ENCODE results near the gene CDV3. TPM values are rescaled to one million over a fixed set of nuclear protein-coding genes. Genes with fewer than 3 reads are reported as not detected.
"Not testable (repeated sequence)": the region's sequence is repeated elsewhere in the genome, so short reads cannot be mapped to it uniquely, and the experiment has no call there.

CDV3 gene, protein sequence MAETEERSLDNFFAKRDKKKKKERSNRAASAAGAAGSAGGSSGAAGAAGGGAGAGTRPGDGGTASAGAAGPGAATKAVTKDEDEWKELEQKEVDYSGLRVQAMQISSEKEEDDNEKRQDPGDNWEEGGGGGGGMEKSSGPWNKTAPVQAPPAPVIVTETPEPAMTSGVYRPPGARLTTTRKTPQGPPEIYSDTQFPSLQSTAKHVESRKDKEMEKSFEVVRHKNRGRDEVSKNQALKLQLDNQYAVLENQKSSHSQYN
- total RNA-seq (2014; rRNA removed; shearing (Covaris generic)): 179 and 180 TPM in 2 replicates

DNA sequence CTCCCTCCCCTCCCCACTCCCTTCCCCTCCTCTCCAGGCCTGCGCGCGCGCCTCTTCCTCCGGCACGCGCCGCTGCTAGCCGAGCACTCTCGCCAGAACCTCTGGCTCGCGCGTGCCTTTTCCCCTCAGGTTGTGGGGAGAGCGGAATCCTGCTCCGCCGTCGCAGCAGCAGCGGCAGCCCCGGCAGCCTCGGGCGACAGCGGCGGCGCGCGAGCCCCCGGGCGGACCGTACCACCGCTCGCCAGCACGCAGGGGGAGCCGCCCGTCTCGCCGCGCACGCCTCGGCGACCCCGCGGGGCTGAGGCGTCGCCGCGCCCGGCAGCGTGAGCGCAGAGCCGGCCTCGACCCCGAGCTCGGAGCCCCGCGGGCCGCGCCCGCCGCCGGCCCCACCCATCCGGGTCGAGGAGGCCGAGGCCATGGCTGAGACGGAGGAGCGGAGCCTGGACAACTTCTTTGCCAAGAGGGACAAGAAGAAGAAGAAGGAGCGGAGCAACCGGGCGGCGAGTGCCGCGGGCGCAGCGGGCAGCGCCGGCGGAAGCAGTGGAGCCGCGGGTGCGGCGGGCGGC is at the start of gene CDV3:
Gene CDV3 (plus strand): TSS at position 58 of the 566 bp plus-strand sequence. CDS start 359 bp downstream, at position 417.
- H3K27me3 ChIP-seq: no peaks in the 10 kb centered on the region
- H3K27ac ChIP-seq: peak within 1 kb of the TSS; percentile 55
- H3K4me1 ChIP-seq: peaks cover 27% of the 10 kb centered on the region
- no peak for DNase-seq
- no peaks in the 10 kb centered on the region for H3K9me3 ChIP-seq (replicated peaks)
- H3K4me3 ChIP-seq: peak within 1 kb of the TSS; percentile 91
- H3K36me3 ChIP-seq: peaks cover 34% of the 10 kb centered on the region

DNA sequence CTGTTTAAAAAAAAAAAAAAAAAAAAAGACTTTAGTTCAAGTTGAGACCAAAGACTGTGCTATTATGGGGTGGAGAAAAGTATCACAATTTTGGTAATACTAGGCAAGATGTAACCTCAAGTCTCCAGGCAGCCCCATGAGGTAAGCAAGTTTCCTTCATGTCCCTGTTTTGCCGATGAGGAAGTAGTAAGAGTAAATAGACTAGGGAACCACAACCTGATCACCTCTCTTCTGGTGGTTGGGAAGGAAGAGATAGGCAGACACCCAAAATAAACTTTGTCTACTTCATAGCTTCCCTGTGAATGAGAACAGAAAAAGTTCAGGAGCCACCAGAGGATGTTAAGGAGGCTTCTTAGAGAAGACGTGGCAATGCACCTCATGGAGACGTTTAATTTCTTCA is 49.7 kb upstream of the CDV3 start:
- not testable (repeated sequence) for H3K36me3 ChIP-seq; H3K9me3 ChIP-seq (replicated peaks); H3K4me1 ChIP-seq; H3K27me3 ChIP-seq; H3K4me3 ChIP-seq; DNase-seq; H3K27ac ChIP-seq

DNA sequence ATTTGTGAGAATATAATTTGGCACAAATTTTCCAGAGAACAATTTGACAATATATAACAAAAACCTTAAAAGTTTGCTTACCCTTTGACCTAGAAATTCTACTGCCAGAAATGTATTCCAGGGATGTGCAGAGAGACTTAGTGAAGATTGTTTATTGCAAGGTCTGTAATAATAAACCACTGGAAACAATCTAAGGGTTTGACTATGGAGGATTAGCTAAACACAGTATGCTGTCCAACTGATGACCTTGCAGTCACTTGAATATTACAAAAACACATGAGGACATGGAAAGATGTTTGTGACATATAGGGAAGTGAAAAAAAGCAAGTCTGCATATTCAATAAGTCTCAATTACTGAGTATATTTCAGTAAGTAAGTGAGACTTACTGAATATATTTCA is 48.1 kb upstream of the CDV3 start:
- Histone ChIP-seq H3K36me3 (no peaks in the 10 kb centered on the region), H3K27me3 (no peaks in the 10 kb centered on the region), H3K9me3 (replicated peaks) (peaks cover 5% of the 10 kb centered on the region; the same call in 1 of the 2 replicates), H3K4me1 (peaks cover 3% of the 10 kb centered on the region; the same call in 1 of the 2 replicates), H3K27ac (no peak overlapping the region), H3K4me3 (no peak overlapping the region)
- no peak for DNase-seq

DNA sequence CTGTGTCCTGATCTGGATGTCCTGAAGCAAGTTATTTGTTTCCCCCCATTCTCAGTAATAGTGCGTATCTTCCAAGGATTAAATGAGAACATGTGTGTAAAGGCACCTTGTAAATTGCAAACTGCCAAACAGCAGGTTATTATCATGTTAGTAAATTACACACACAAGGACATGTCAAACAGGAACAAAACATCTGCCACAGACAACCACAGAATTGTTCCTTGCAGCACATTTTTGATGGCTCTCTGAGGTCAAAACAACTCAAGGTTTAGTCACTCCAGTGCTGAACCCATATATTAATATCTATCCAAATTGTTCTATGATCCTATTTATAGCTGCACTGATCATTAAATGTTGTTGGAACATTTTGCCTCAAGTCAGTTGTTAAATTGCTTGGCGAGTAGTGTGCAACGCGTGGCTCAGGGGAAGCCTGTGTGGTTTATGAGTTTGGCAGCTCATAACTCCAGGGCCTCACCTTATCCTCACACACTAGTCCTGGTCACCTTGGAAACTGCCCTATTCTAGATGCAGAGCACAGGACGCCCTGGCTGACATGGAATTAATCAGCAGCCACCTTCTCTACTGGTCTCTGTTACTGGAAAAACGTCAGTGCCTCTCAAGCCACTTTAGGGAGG is 46.3 kb upstream of the CDV3 start:
- Histone ChIP-seq H3K27ac (no peak overlapping the region), H3K27me3 (no peaks in the 10 kb centered on the region), H3K4me1 (peaks cover 17% of the 10 kb centered on the region), H3K36me3 (no peaks in the 10 kb centered on the region), H3K4me3 (no peak overlapping the region), H3K9me3 (replicated peaks) (peaks cover 5% of the 10 kb centered on the region; the same call in 1 of the 2 replicates)
- no peak for DNase-seq

DNA sequence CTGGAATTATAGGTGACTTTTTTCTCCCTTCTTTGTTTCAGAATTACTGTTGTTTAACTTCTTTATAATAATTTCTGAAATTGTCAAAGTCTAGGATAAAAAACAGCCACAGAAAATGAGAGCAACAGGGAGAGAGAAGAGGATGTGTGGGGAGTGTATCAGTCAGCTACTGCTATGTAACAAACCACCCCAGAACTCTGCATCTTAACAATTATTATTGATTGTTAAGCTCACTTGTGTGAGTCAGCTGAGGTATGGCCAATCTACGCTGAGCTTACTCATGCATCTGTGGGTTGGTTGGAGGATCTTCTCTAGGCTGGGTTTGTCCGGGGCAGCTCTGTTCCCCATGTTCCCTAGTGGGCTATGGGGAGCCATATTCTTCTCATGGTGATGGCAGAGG is 43.7 kb upstream of the CDV3 start:
- Histone ChIP-seq H3K27me3 (no peaks in the 10 kb centered on the region), H3K36me3 (no peaks in the 10 kb centered on the region), H3K9me3 (replicated peaks) (peaks cover 5% of the 10 kb centered on the region; the same call in 1 of the 2 replicates), H3K4me1 (peaks cover 36% of the 10 kb centered on the region), H3K4me3 (no peak overlapping the region), H3K27ac (no peak overlapping the region)
- DNase-seq: no peak

DNA sequence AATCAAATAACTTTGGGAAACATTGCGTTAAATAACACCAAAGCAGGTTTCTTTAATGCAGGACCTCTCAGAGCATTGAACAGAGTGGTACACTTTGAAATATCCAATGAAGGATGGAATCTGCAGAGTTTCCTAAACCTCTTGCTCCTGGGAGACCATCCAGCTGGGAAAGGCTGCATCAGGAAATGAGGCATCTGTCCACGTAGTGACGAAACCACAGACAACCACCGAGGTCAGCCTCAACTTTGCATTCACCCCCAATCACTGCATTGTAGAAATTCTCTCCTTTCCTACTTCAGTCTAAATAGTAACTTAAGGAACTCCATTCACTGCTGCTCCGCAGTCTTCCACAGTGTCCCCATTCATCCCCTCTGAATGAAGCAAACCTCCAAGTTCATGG is 41.5 kb upstream of the CDV3 start:
- peaks cover 46% of the 10 kb centered on the region for H3K4me1 ChIP-seq
- peak overlapping the region; percentile 75 for H3K27ac ChIP-seq
- peak; percentile 35 for DNase-seq
- H3K36me3 ChIP-seq: no peaks in the 10 kb centered on the region
- H3K4me3 ChIP-seq: no peak overlapping the region
- H3K27me3 ChIP-seq: no peaks in the 10 kb centered on the region
- peaks cover 5% of the 10 kb centered on the region; the same call in 1 of the 2 replicates for H3K9me3 ChIP-seq (replicated peaks)

DNA sequence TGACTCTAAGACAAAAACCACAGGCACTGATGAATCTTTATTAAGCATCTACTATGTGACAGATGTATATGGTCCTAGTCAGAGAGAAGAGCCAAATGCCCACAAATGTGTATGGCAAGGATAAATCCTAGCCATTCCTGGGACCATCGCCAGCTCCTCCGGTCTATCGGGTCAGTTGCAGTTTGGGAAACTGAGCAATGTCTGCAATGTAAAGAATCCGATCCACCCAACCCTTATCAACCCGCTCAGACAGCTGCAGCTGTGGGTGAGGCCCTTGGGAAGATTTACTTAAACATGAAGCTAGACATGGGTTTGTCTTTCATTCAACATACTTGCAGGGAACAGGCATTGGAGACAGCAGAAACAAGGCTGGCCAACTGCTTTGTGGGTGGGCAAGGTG is 40.5 kb upstream of the CDV3 start:
- Histone ChIP-seq H3K36me3 (no peaks in the 10 kb centered on the region), H3K4me1 (peaks cover 44% of the 10 kb centered on the region), H3K9me3 (replicated peaks) (peaks cover 5% of the 10 kb centered on the region; the same call in 1 of the 2 replicates), H3K27ac (peak overlapping the region; percentile 75), H3K4me3 (no peak overlapping the region), H3K27me3 (no peaks in the 10 kb centered on the region)
- peak; percentile 76 to 85 for DNase-seq

DNA sequence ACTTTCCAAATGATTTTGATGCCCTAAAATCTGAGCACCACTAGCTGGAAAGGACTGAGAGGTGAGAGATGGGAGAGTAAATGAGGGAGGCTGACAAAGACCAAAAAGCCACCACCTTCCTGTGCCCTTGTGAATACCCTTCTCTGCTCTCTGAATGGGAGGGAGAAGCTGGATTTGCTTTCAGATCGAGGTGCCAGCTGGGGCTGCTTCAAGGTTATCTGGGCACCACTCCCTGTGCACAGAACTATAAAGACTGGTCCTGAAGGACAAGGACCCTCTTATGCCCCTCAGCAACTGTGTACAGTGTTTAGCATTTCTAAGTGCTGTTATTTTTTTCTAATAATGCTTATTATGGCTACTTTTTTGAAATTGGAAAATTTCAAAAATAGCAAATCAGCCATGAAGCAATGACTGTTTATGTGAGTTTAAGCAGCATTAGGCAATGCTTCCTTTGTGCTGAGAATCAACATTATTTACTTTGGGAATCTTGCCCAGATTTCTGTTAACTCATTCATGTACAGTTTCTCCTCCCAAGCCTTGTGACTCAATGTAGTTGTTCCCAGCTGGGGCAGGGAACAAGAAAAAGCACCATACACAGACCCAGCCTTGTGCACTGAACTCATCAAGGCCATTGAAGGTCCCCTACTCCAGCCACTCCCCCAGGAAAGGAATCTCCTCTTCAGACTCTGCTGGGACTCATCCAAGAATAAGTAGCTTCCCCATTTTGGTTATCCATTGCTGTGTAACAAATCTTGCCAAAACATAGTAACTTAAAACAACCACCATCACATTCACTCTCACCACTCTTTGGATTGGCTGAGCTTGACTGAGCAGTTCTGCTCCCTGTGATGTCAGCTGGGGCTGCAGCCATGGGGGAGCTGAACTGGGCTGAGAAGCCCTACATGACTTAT is 37.3 kb upstream of the CDV3 start:
- Histone ChIP-seq H3K4me3 (no peak overlapping the region), H3K4me1 (peaks cover 43% of the 10 kb centered on the region), H3K27me3 (no peaks in the 10 kb centered on the region), H3K9me3 (replicated peaks) (peaks cover 3% of the 10 kb centered on the region; the same call in 1 of the 2 replicates), H3K36me3 (no peaks in the 10 kb centered on the region), H3K27ac (no peak overlapping the region; the same call in 1 of the 2 replicates)
- DNase-seq: peak in 1 of 2 experiments; percentile 16

DNA sequence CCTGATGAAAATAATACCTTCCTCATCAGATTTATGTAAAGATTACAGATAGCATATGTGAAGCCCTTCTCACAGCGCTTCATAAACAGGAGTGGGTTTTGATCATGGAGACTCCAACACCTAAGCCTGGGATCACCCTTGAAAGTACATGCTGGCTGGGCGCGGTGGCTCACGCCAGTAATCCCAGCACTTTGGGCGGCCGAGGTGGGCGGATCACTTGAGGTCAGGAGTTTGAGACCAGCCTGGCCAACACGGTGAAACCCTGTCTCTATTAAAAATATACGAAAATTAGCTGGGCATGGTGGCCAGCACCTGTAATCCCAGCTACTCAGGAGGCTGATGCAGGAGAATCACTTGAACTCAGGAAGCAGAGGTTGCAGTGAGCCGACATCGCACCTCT is 36.4 kb upstream of the CDV3 start:
- H3K4me1 ChIP-seq: peaks cover 39% of the 10 kb centered on the region
- not testable (repeated sequence) for H3K4me3 ChIP-seq; H3K27ac ChIP-seq; H3K9me3 ChIP-seq (replicated peaks); H3K27me3 ChIP-seq; DNase-seq; H3K36me3 ChIP-seq

DNA sequence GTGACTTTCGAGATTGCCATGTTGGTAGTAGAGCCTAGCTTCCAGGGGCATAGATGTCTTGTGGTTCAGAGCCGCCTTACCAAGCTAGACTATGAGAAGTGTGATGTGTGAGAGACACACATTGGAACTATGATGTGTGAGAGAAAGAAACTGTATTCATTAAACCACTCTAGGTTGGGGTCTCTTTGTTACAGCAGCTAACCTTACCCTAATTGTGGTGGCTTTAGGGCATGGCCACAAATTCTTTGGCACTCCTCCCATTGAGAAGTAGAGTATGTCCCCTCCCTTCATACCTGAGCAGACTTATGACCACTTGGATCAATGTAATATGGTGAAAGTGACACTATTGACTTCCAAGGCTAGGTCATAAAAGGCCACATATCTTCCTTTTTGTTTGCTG is 35.3 kb upstream of the CDV3 start:
- no peaks in the 10 kb centered on the region for H3K36me3 ChIP-seq
- peaks cover 3% of the 10 kb centered on the region; the same call in 1 of the 2 replicates for H3K9me3 ChIP-seq (replicated peaks)
- H3K27me3 ChIP-seq: no peaks in the 10 kb centered on the region
- no peak for DNase-seq
- no peak overlapping the region for H3K4me3 ChIP-seq
- H3K4me1 ChIP-seq: peaks cover 30% of the 10 kb centered on the region
- no peak overlapping the region for H3K27ac ChIP-seq

DNA sequence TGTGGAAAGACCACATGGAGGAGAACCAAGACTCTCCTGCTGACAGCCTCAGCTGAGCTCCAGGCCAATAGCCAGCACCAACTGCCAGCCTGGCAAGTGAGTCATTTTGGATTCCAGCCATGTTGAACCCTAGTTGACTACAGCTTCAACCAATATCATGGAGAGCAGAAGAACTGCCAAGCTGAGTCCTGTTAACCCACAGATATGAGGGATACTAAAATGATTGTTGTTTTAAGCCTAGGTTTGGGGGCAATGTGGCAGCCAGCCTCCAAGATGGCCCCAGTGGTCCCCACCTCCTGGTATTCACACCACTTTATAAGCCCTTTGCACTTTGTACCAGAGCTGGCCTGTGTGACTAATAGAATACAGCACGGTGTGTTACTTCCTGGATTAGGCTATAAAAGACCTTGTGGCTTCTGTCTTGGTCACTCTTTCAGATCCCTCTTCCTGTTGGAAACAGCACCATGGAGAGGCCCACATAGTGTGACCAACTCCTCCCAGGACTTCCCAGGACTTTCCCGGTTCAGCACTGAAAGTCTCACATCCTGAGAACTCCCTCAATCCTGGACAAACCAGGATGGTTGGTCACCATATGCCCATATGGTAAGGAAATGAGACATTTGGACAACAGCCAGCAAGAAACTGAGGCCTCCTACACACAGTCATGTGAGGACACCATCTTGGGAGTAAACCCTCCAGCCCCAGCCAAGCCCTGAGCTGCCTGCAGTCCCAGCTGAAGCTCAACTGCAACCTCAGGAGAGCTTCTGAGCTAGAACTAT is 32.4 kb upstream of the CDV3 start:
- Histone ChIP-seq H3K4me1 (peaks cover 16% of the 10 kb centered on the region), H3K4me3 (no peak overlapping the region), H3K36me3 (no peaks in the 10 kb centered on the region), H3K27ac (peak overlapping the region; percentile 42), H3K27me3 (no peaks in the 10 kb centered on the region), H3K9me3 (replicated peaks) (peaks cover 3% of the 10 kb centered on the region; the same call in 1 of the 2 replicates)
- peak; percentile 27 to 51 for DNase-seq

DNA sequence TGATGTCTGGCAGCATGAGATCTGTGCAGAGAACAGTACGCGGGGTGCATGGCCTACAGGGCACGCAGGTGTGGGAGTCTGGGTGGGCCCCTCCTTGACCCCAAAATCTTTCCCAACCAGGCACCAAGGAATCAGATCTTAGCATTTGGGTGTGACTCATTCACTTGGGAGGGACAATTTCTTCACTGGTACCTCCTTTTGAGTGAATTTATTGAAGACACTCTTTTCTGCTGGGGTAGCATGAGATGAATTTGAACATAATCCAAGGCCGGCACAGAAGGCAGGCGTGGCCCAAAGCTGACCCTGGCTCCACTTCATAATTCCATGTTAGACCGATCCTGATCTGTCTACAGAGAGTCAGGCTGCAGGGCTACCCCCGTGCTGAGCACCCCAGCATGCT is 30.6 kb upstream of the CDV3 start:
- Histone ChIP-seq H3K36me3 (no peaks in the 10 kb centered on the region), H3K27ac (no peak overlapping the region), H3K9me3 (replicated peaks) (peaks cover 3% of the 10 kb centered on the region; the same call in 1 of the 2 replicates), H3K27me3 (no peaks in the 10 kb centered on the region), H3K4me1 (peaks cover 22% of the 10 kb centered on the region), H3K4me3 (no peak overlapping the region)
- no peak for DNase-seq

DNA sequence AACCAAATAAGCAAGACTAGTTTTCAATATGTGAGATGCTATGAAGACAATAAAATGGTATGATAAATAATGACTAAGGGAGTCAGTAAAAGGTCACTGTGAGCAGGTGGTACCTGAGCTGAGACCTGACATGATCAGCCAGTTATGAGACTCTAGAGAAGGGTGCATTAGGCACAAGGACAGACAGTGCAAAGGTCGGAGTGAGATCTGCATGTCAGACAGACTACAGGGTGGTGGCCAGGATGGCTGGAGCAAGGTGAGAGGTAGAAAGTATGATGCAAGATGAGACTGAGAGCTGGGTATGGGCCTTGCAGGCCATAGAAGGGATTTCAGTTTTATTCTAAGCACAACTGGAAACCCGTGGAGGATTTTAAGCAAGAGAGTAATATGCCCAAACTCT is 28.5 kb upstream of the CDV3 start:
- H3K27ac ChIP-seq; H3K4me3 ChIP-seq; H3K36me3 ChIP-seq; DNase-seq; H3K9me3 ChIP-seq (replicated peaks); H3K27me3 ChIP-seq: not testable (repeated sequence)
- H3K4me1 ChIP-seq: peaks cover 35% of the 10 kb centered on the region
